NCI-H1105 (cell line): ENCODE measurements around the gene NTF3.
"Not testable (repeated sequence)": the region's sequence is repeated elsewhere in the genome, so short reads cannot be mapped to it uniquely, and the experiment has no call there.

Source experiments
- DNase-seq: peaks from one replicate; lab custom pipeline; 2025; lab: John Stamatoyannopoulos, UW

NTF3 gene

DNA sequence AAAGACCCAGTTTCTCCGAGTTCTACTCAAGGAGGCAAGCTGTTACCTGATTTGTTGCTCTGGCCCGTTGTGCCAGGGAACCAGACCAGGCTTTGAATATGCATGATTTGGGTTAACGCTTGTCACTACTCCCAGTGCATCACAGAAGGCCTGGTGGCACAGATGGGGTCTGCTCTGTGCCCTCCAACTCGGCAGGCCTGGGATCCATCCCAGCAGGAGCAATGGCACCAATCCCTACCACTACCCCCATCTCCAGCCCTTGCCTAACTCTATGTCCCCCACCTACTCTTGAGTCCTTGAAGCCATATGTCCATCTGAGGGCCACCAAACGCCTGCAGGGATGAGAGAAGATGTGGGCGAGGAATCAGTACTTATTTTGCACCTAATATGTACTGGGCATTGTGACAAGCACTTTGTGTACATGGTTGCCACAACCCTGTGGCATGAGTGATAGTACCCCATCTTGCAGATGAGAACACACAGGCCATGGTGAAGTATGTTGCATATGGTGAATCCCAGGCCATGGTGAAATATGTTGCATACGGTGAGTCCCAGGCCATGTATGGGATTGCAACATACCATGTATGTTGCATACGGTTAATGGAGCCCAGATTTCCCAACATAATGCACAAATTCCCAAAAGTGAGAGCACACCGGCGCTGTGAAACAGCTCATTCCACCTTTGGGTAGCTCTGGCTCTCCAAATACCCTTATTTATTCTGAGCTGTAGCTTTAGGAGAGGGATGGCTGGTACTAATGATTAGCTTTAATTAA lies 102.7 kb downstream of the NTF3 start:
- DNase-seq: no peak

DNA sequence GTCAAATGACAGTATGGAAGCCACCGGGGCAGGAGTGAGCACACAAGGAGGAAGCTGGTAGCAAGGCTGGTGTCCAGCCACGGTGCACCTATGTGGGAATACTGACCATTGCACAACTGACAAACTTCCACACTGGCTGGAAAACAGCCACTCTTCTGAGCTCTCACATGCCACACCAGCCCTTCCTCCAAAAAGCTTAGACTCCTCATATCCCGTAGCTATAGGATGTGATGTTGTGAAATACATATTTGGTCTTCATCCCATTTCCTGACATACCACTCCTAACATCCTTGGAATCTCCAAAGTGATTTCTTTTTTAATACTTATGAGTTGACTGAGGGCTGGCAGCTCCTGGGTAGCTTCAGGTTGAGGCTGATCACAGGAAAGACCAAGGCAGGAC lies 103.6 kb downstream of the NTF3 start:
- DNase-seq: no peak

DNA sequence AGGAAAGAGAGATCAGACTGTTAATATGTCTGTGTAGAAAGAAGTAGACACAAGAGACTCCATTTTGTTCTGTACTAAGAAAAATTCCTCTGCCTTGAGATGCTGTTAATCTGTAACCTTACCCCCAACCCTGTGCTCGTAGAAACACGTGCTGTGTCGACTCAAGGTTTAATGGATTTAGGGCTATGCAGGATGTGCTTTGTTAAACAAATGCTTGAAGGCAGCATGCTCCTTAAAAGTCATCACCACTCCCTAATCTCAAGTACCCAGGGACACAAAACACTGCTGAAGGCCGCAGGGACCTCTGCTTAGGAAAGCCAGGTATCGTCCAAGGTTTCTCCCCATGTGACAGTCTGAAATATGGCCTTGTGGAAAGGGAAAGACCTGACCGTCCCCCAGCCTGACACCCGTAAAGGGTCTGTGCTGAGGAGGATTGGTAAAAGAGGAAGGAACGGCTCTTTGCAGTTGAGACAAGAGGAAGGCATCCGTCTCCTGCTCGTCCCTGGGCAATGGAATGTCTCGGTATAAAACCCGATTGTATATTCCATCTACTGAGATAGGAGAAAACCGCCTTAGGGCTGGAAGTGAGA lies 105.2 kb downstream of the NTF3 start:
- DNase-seq: not testable (repeated sequence)

- DNase-seq: no peak
Measured at GRCh38 chr12:5537771-5538170, 105.9 kb downstream of the NTF3 start.
